ENCODE results near the gene LDLRAD3. TPM values are rescaled to one million over a fixed set of nuclear protein-coding genes. Genes with fewer than 3 reads are reported as not detected.

The LDLRAD3 gene
- total RNA-seq, 1 donor from 2014 or later: 8.6 TPM

DNA sequence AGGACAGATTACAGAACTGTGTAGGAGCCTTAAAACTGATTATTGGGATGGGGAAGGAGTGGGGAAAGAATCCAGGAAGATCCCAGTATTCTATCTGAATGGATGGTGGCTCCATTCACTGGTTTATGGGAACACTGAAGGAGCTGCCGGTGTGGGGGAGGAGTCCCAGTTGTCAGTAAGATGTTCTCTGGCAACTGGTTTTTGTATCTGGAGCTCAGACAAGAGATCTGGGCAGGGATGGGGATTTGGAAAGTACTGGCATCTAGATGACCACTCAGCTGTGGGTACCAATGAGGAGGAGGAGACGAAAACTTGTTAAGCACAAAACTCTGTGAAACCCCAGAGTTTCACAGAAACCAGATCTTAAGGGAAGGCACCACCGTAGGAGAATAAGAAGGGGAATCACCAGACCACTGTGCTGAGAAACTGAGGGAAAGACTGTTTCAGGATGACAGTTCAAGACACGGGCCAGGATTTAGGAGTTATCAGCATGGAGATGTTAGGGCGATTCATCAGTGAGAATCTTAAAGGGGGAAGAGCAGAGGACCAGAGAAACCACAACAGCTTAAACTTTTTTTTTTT, 28.1 kb downstream of the LDLRAD3 start:
- TF ChIP-seq, protein P1, sequence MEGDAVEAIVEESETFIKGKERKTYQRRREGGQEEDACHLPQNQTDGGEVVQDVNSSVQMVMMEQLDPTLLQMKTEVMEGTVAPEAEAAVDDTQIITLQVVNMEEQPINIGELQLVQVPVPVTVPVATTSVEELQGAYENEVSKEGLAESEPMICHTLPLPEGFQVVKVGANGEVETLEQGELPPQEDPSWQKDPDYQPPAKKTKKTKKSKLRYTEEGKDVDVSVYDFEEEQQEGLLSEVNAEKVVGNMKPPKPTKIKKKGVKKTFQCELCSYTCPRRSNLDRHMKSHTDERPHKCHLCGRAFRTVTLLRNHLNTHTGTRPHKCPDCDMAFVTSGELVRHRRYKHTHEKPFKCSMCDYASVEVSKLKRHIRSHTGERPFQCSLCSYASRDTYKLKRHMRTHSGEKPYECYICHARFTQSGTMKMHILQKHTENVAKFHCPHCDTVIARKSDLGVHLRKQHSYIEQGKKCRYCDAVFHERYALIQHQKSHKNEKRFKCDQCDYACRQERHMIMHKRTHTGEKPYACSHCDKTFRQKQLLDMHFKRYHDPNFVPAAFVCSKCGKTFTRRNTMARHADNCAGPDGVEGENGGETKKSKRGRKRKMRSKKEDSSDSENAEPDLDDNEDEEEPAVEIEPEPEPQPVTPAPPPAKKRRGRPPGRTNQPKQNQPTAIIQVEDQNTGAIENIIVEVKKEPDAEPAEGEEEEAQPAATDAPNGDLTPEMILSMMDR (IDR thresholded peaks at IDR 0.05): no peak
- no peaks in the 10 kb centered on the region for H3K4me1 Mint-ChIP-seq (ENCODE audit: low read depth)
- H3K27ac Mint-ChIP-seq (ENCODE audit: unreplicated experiment): no peak overlapping the region
- H3K9me3 Mint-ChIP-seq (ENCODE audit: low read depth): peaks cover 10% of the 10 kb centered on the region
- no peak for DNase-seq (ENCODE audit: low spot score)
- H3K36me3 Mint-ChIP-seq (ENCODE audit: low read depth): peaks cover 3% of the 10 kb centered on the region
- H3K27me3 Mint-ChIP-seq (ENCODE audit: low read depth): no peaks in the 10 kb centered on the region
- no peak overlapping the region for H3K4me3 Mint-ChIP-seq (ENCODE audit: unreplicated experiment)

DNA sequence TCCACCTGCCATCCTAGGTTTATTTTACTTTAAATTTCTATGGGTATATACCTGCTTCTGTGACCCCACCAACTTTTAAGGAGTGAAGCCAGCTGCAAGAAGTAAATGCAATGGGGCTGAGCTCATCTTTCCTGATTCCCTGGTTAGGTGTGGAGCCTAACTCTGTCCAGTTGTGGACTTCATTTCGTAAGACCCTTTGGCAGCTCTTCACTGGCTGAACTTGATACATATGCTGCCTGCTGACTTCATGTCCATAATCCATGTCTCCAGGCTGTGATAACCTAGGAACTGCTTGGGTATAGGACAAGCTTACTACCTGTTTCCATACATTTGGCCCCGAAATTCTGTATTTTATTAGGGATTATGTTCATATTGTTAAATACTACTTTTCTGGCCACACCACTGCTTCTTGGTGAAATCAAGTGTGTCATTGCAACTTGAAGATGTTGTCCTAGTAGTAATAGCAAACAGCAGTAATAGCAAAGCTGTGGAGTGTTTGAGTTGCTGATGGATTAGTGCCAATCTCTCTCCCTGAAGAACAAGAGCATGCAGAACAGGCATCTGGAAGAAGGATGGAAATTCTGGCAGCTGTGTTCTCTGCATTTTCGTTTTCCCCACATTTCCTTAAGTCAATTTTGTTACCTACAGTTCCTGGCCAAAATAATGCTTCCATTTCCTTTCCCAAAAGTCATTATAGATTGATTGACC, 31.2 kb downstream of the LDLRAD3 start:
- no peak overlapping the region for H3K27ac Mint-ChIP-seq (ENCODE audit: unreplicated experiment)
- no peaks in the 10 kb centered on the region for H3K27me3 Mint-ChIP-seq (ENCODE audit: low read depth)
- H3K36me3 Mint-ChIP-seq (ENCODE audit: low read depth): peaks cover 3% of the 10 kb centered on the region
- DNase-seq (ENCODE audit: low spot score): no peak
- no peak overlapping the region for H3K4me3 Mint-ChIP-seq (ENCODE audit: unreplicated experiment)
- H3K4me1 Mint-ChIP-seq (ENCODE audit: low read depth): peaks cover 20% of the 10 kb centered on the region
- TF ChIP-seq, protein P1 (IDR thresholded peaks at IDR 0.05): no peak
- peaks cover 10% of the 10 kb centered on the region for H3K9me3 Mint-ChIP-seq (ENCODE audit: low read depth)

DNA sequence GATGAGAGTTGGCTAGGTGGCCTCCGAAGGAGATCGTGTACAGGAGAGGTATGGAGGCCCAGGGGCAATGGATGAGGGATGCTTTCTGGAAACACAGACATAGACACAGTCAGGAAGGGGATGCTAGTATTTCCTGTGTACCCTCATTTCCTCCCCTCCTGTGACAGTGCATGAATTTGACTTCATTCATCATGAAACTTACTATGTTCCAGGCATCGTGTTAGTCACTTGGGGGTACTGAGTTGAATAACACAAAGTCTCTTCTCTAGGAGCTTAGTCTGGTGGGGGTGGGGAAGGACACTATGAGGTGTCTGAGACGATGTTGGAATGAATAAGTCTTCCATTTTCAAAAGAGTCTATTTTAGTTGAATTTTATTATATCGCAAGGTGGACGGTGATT, 32.6 kb downstream of the LDLRAD3 start:
- H3K36me3 Mint-ChIP-seq (ENCODE audit: low read depth): peaks cover 3% of the 10 kb centered on the region
- peaks cover 10% of the 10 kb centered on the region for H3K9me3 Mint-ChIP-seq (ENCODE audit: low read depth)
- no peak overlapping the region for H3K4me3 Mint-ChIP-seq (ENCODE audit: unreplicated experiment)
- peaks cover 30% of the 10 kb centered on the region for H3K4me1 Mint-ChIP-seq (ENCODE audit: low read depth)
- no peaks in the 10 kb centered on the region for H3K27me3 Mint-ChIP-seq (ENCODE audit: low read depth)
- TF ChIP-seq, protein P1 (IDR thresholded peaks at IDR 0.05): no peak
- no peak overlapping the region for H3K27ac Mint-ChIP-seq (ENCODE audit: unreplicated experiment)
- DNase-seq (ENCODE audit: low spot score): no peak

DNA sequence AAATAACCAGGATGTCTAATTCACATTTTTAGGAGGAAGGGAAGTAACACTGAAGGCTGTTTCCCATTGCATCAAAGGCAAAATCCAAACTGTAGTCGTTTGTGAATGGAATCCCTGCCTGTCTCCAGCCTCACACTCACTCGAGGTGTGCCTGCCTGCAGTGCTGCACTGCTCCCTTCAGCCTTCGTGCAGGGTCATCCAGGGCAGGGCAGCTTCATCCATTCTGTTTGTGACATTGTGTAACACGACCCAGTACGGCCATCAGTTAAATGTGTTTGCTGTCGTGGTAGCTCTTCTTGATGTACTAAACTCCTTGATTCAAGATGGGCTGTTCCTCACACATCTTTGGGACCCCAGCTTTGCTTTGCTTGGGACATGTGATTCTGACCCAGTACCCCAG, 34.3 kb downstream of the LDLRAD3 start:
- TF ChIP-seq, protein P1 (IDR thresholded peaks at IDR 0.05): no peak
- DNase-seq (ENCODE audit: low spot score): no peak
- Mint-ChIP-seq H3K4me1 (ENCODE audit: low read depth) (peaks cover 39% of the 10 kb centered on the region), H3K27me3 (ENCODE audit: low read depth) (no peaks in the 10 kb centered on the region), H3K9me3 (ENCODE audit: low read depth) (peaks cover 10% of the 10 kb centered on the region), H3K27ac (ENCODE audit: unreplicated experiment) (no peak overlapping the region), H3K4me3 (ENCODE audit: unreplicated experiment) (no peak overlapping the region), H3K36me3 (ENCODE audit: low read depth) (peaks cover 3% of the 10 kb centered on the region)

DNA sequence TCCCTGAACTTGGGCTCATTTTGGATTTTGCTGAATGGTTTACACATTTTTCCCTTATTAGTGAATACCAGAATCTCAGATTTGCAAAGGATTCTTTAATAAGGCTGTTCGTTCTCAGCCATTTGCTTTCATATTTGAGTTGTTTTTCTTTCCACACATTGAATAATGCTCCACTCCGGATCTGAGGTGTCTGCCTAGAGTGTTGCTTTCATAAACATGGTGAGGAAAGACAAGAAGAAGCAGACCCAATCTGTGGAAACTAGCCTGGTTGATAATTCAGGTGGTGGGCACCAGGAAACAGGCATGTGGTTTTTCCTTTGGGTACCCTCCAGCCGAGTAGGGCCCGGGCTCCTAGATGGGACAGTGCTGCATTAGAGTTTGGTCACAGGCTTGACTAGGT, 35.0 kb downstream of the LDLRAD3 start:
- Mint-ChIP-seq H3K4me1 (ENCODE audit: low read depth) (peaks cover 39% of the 10 kb centered on the region), H3K36me3 (ENCODE audit: low read depth) (peaks cover 3% of the 10 kb centered on the region), H3K27me3 (ENCODE audit: low read depth) (no peaks in the 10 kb centered on the region), H3K27ac (ENCODE audit: unreplicated experiment) (no peak overlapping the region), H3K9me3 (ENCODE audit: low read depth) (peaks cover 7% of the 10 kb centered on the region), H3K4me3 (ENCODE audit: unreplicated experiment) (no peak overlapping the region)
- TF ChIP-seq, protein P1 (IDR thresholded peaks at IDR 0.05): no peak
- DNase-seq (ENCODE audit: low spot score): no peak
